Measurements from ENCODE around the gene PLAAT3. TPM values are rescaled to one million over a fixed set of nuclear protein-coding genes. Genes with fewer than 3 reads are reported as not detected.

PLAAT3 gene
- total and polyA plus RNA-seq, 2 of the 8 experiments (the other 6 are each of a cell fraction or from before 2014, with no cell fraction given), result 109 to 190 TPM

DNA sequence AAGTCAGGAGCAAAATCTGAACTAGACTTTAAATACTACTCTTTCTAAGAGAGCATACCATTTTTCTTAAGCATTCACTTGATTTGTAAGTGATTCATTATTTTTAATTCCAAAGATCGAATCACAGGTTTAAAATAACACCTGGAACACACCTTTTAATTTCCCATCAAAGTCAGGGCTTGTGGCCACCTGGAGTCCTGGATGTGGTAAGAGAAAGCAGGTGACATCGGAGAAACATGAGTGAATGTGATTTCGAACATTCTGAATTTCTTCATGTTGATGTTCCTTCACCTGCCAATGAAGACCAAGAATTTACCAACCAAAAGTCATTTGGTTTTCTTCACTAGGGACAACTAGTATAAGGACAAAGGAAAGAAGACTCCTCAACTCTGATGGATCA is 29.0 kb upstream of the PLAAT3 start:
- H4K5ac ChIP-seq (ENCODE audit: insufficient read length, low read depth, low read length), result no peak overlapping the region
- ChIA-PET POLR2A (ENCODE audit: partially characterized antibody) (no interaction called here), CTCF (ENCODE audit: partially characterized antibody) (interaction anchor here (0.7 to 1.5 kb wide), 3 partner anchors 14 to 95 kb away, joined by 3 to 7 read pairs (median 3); no protein-coding TSS in a partner anchor)
- H3K23me2 ChIP-seq (ENCODE audit: low read depth, low read length), result no peaks in the 10 kb centered on the region
- H2BK15ac ChIP-seq (ENCODE audit: low read length), result no peak overlapping the region
- no peak for DNase-seq (ENCODE audit: low read depth in 1 of 2, low spot score in 2 of 2)
- H2AK5ac ChIP-seq (ENCODE audit: low read depth, low read length), result no peak overlapping the region
- no peak overlapping the region for H2BK12ac ChIP-seq (ENCODE audit: low read depth, low read length)
- no peaks in the 10 kb centered on the region for H4K20me1 ChIP-seq (replicated peaks in 1 of 2; ENCODE audit: control insufficient read depth in 1 of 2, insufficient read depth in 2 of 2, low read length in 2 of 2)
- FAIRE-seq, result no peak
- no peak overlapping the region for H3K14ac ChIP-seq (ENCODE audit: insufficient read length)
- no peaks in the 10 kb centered on the region for H3K9me3 ChIP-seq (ENCODE audit: insufficient read depth in 2 of 2, low read depth in 1 of 2, low read length in 1 of 2)
- no peak overlapping the region for H2AFZ ChIP-seq (ENCODE audit: low read length)
- no peak overlapping the region for H3K56ac ChIP-seq (replicated peaks; ENCODE audit: insufficient read length, low read depth, low read length)
- H3K79me2 ChIP-seq (ENCODE audit: control insufficient read depth in 1 of 2, insufficient read depth in 2 of 2, low read length in 2 of 2), result no peaks in the 10 kb centered on the region
- no peak overlapping the region for H3K4me2 ChIP-seq (ENCODE audit: insufficient read depth in 1 of 2, low read depth in 2 of 2, low read length in 2 of 2)
- no peaks in the 10 kb centered on the region for H3K4me1 ChIP-seq (replicated peaks in 1 of 4; ENCODE audit: control insufficient read depth in 3 of 4, insufficient read depth in 4 of 4, low read length in 3 of 4)
- H4K91ac ChIP-seq (replicated peaks; ENCODE audit: insufficient read length, low read length), result no peak overlapping the region
- no peak overlapping the region for H3K23ac ChIP-seq (ENCODE audit: insufficient read length)
- H2BK120ac ChIP-seq (replicated peaks; ENCODE audit: low read depth, low read length), result no peak overlapping the region
- WGBS, 2 experiments (ENCODE audit: extremely low coverage in 1 of 2, insufficient coverage in 1 of 2, insufficient read length in 1 of 2, insufficient replicate concordance in 2 of 2, low coverage in 1 of 2, low lambda C conversion rate in 2 of 2, missing lambda C conversion rate in 1 of 2), result 95% methylated on average over 3 of the region's 3 CpGs; no CpG with 5 or more reads in 1 of the 2 experiments
- H3K36me3 ChIP-seq (ENCODE audit: control insufficient read depth in 2 of 4, insufficient read depth in 4 of 4, low read length in 3 of 4), result peaks cover 0 to 41% (median 14%) of the 10 kb centered on the region in 4 experiments
- H2BK5ac ChIP-seq (ENCODE audit: low read depth, low read length), result no peak overlapping the region
- H4K8ac ChIP-seq (ENCODE audit: extremely low read depth, insufficient read depth, low read length), result no peak overlapping the region; the same call in 1 of the 2 replicates
- H3K27ac ChIP-seq (ENCODE audit: low read depth, low read length), result no peak overlapping the region
- H2BK20ac ChIP-seq (ENCODE audit: low read length), result no peak overlapping the region
- no peak overlapping the region for H3K4me3 ChIP-seq (ENCODE audit: extremely low read depth in 1 of 4, insufficient read depth in 2 of 4, low read depth in 3 of 4, low read length in 4 of 4)
- no peak overlapping the region for H3K18ac ChIP-seq (ENCODE audit: extremely low read depth, low read length)
- no peak overlapping the region for H3K9ac ChIP-seq (replicated peaks in 1 of 4; ENCODE audit: extremely low read depth in 1 of 4, low read depth in 3 of 4, low read length in 3 of 4)
- no peaks in the 10 kb centered on the region for H3K79me1 ChIP-seq (ENCODE audit: low read depth, low read length)
- no peak overlapping the region for H3K4ac ChIP-seq (replicated peaks; ENCODE audit: insufficient read length, low read depth, low read length)
- no peaks in the 10 kb centered on the region for H3K27me3 ChIP-seq (replicated peaks in 1 of 4; ENCODE audit: control insufficient read depth in 3 of 4, extremely low read depth in 1 of 4, insufficient read depth in 3 of 4, low read length in 3 of 4)
- TF ChIP-seq SIRT6 (IDR thresholded peaks at IDR 0.05; ENCODE audit: low read length) (no peak), BRCA1 (IDR thresholded peaks at IDR 0.05; ENCODE audit: low read depth, low read length) (no peak), CHD1 (IDR thresholded peaks at IDR 0.05; ENCODE audit: low read depth, low read length) (no peak), TEAD4 (IDR thresholded peaks at IDR 0.05; ENCODE audit: low read depth, low read length) (no peak), RXRA (IDR thresholded peaks at IDR 0.05; ENCODE audit: insufficient read depth, low read depth, low read length) (no peak), SP4 (IDR thresholded peaks at IDR 0.05; ENCODE audit: low read length) (no peak), KDM1A (IDR thresholded peaks at IDR 0.05; ENCODE audit: borderline replicate concordance, low read length) (no peak), RNF2 (IDR thresholded peaks at IDR 0.05; ENCODE audit: borderline replicate concordance, low read depth, low read length, missing control alignments, poor library complexity, severe bottlenecking) (no peak), YY1 (IDR thresholded peaks at IDR 0.05; ENCODE audit: low read depth, low read length) (no peak), KDM4A (IDR thresholded peaks at IDR 0.05; ENCODE audit: low read depth, low read length, severe bottlenecking) (no peak), HDAC2 (IDR thresholded peaks at IDR 0.05; ENCODE audit: borderline replicate concordance in 1 of 2, low read depth in 2 of 2, low read length in 2 of 2) (no peak)
- TF ChIP-seq, protein P1, sequence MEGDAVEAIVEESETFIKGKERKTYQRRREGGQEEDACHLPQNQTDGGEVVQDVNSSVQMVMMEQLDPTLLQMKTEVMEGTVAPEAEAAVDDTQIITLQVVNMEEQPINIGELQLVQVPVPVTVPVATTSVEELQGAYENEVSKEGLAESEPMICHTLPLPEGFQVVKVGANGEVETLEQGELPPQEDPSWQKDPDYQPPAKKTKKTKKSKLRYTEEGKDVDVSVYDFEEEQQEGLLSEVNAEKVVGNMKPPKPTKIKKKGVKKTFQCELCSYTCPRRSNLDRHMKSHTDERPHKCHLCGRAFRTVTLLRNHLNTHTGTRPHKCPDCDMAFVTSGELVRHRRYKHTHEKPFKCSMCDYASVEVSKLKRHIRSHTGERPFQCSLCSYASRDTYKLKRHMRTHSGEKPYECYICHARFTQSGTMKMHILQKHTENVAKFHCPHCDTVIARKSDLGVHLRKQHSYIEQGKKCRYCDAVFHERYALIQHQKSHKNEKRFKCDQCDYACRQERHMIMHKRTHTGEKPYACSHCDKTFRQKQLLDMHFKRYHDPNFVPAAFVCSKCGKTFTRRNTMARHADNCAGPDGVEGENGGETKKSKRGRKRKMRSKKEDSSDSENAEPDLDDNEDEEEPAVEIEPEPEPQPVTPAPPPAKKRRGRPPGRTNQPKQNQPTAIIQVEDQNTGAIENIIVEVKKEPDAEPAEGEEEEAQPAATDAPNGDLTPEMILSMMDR (IDR thresholded peaks at IDR 0.05; ENCODE audit: control extremely low read depth in 1 of 3, insufficient read depth in 1 of 3, low read depth in 1 of 3, low read length in 3 of 3), result no peak
